Adipose tissue (tissue), 3 donors: ENCODE results near the gene DNAH9. TPM values are rescaled to one million over a fixed set of nuclear protein-coding genes. Genes with fewer than 3 reads are reported as not detected.

Experiments used
- H3K27ac ChIP-seq: one replicate; pipeline ENCODE4 v1.5.1; 2013; ENCODE audit warnings: low read depth, low read length
- WGBS, 3 donors: extraction: QIAGEN DNeasy Blood & Tissue Kit; methylation state at CpG; one replicate each; pipeline ENCODE4 v1.1.7; 2013; 5-methylcytosine and 5-hydroxymethylcytosine counted together
- polyA plus RNA-seq, 3 donors: library from polyadenylated mRNA; stranded (reverse); fragments of 200-250 nt; gene quantifications; one replicate each; pipeline ENCODE4 v1.2.3, GENCODE V29; 2013
- donor health status: healthy with polysubstance abuse.
- donor health status: Bipolar disorder and iron deficiency.
- donor health status: healthy.

The DNAH9 gene
- polyA plus RNA-seq, 3 donors, result 0.95 to 6.0 (median 2.2) TPM

GRCh38 chr17:11589716-11590115 lies 8.6 kb upstream of the DNAH9 start:
- 20 to 66% (median 59%) methylated on average over 3 of the region's 3 CpGs for WGBS, 3 donors
- H3K27ac ChIP-seq, result no peak overlapping the region

- no peak overlapping the region for H3K27ac ChIP-seq
- 73 to 83% (median 76%) methylated on average over 5 of the region's 5 CpGs for WGBS, 3 donors
Observed at GRCh38 chr17:11601661-11602060, 3.4 kb downstream of the DNAH9 start.

GRCh38 chr17:11608396-11608795 lies 10.1 kb downstream of the DNAH9 start:
- 18 to 46% (median 35%) methylated on average over 6 of the region's 6 CpGs for WGBS, 3 donors
- no peak overlapping the region for H3K27ac ChIP-seq

- 34 to 56% (median 44%) methylated on average over 6 of the region's 6 CpGs for WGBS, 3 donors
- H3K27ac ChIP-seq, result no peak overlapping the region
Observed at GRCh38 chr17:11610999-11611566, 12.8 kb downstream of the DNAH9 start.

GRCh38 chr17:11612956-11613355 lies 14.7 kb downstream of the DNAH9 start:
- H3K27ac ChIP-seq, result no peak overlapping the region
- WGBS, 3 donors, result 49 to 54% (median 53%) methylated on average over 2 of the region's 2 CpGs

GRCh38 chr17:11618861-11619566 lies 20.7 kb downstream of the DNAH9 start:
- WGBS, 3 donors, result 24 to 67% (median 58%) methylated on average over 8 of the region's 8 CpGs

GRCh38 chr17:11622492-11622891 lies 24.2 kb downstream of the DNAH9 start:
- WGBS, 3 donors, result 84 to 88% (median 86%) methylated on average over 5 of the region's 5 CpGs
- no peak overlapping the region for H3K27ac ChIP-seq

More at GRCh38 chr17:11618861-11619566, 20.7 kb downstream of the DNAH9 start:
- no peak overlapping the region for H3K27ac ChIP-seq

- WGBS, 3 donors, result 60 to 69% (median 62%) methylated on average over 6 of the region's 6 CpGs
- H3K27ac ChIP-seq, result no peak overlapping the region
Observed at GRCh38 chr17:11624976-11625375, 26.7 kb downstream of the DNAH9 start.

GRCh38 chr17:11625878-11626277 lies 27.6 kb downstream of the DNAH9 start:
- no peak overlapping the region for H3K27ac ChIP-seq
- WGBS, 3 donors, result 62 to 83% (median 83%) methylated on average over 3 of the region's 3 CpGs

- 86 to 92% (median 87%) methylated on average over 7 of the region's 7 CpGs for WGBS, 3 donors
Observed at GRCh38 chr17:11627301-11627940, 29.2 kb downstream of the DNAH9 start.

GRCh38 chr17:11628374-11628773 lies 30.1 kb downstream of the DNAH9 start:
- 39 to 75% (median 42%) methylated on average over 10 of the region's 10 CpGs for WGBS, 3 donors
- no peak overlapping the region for H3K27ac ChIP-seq

More at GRCh38 chr17:11627301-11627940, 29.2 kb downstream of the DNAH9 start:
- H3K27ac ChIP-seq, result no peak overlapping the region

GRCh38 chr17:11628831-11629230 lies 30.6 kb downstream of the DNAH9 start:
- 83 to 89% (median 88%) methylated on average over 3 of the region's 3 CpGs for WGBS, 3 donors
- H3K27ac ChIP-seq, result no peak overlapping the region

- H3K27ac ChIP-seq, result no peak overlapping the region
- 78 to 90% (median 89%) methylated on average over 5 of the region's 5 CpGs for WGBS, 3 donors
Observed at GRCh38 chr17:11636771-11637170, 38.5 kb downstream of the DNAH9 start.

GRCh38 chr17:11637796-11638195 lies 39.5 kb downstream of the DNAH9 start:
- 77 to 91% (median 87%) methylated on average over 6 of the region's 6 CpGs for WGBS, 3 donors
- H3K27ac ChIP-seq, result no peak overlapping the region

GRCh38 chr17:11638700-11639265 lies 40.5 kb downstream of the DNAH9 start:
- H3K27ac ChIP-seq, result no peak overlapping the region
- 80 to 88% (median 80%) methylated on average over 2 of the region's 2 CpGs for WGBS, 3 donors

GRCh38 chr17:11639736-11640462 lies 41.6 kb downstream of the DNAH9 start:
- WGBS, 3 donors, result 90 to 94% (median 92%) methylated on average over 18 of the region's 18 CpGs
- H3K27ac ChIP-seq, result no peak overlapping the region

- 57 to 90% (median 57%) methylated on average over 2 of the region's 2 CpGs for WGBS, 3 donors
- no peak overlapping the region for H3K27ac ChIP-seq
Observed at GRCh38 chr17:11640463-11640814, 42.2 kb downstream of the DNAH9 start.

GRCh38 chr17:11641521-11642275 lies 43.4 kb downstream of the DNAH9 start:
- 84 to 90% (median 86%) methylated on average over 11 of the region's 11 CpGs for WGBS, 3 donors
- H3K27ac ChIP-seq, result no peak overlapping the region
